HFFc6 (cell line): Measurements from ENCODE around the gene CFAP157. TPM values are rescaled to one million over a fixed set of nuclear protein-coding genes. Genes with fewer than 3 reads are reported as not detected.
A peak's percentile ranks its signal among the peaks of the same experiment; 100 is the strongest.

ENCODE experiments used
- DNase-seq: peaks from one replicate; pipeline ENCODE4 v3.0.0-alpha.2; 2018
- H3K27ac Mint-ChIP-seq: 2 replicates; pipeline ENCODE4 v1.8.0; 2020; ENCODE audit warnings: mild to moderate bottlenecking, mixed read lengths
- H3K27me3 Mint-ChIP-seq: 2 replicates; pipeline ENCODE4 v1.8.0; 2021; ENCODE audit warnings: mild to moderate bottlenecking, moderate library complexity, mixed read lengths; ENCODE audit not compliant: insufficient read depth
- H3K36me3 Mint-ChIP-seq: 2 replicates; pipeline ENCODE4 v1.8.0; 2021; ENCODE audit warnings: low read depth, mixed read lengths
- H3K4me1 Mint-ChIP-seq: 2 replicates; pipeline ENCODE4 v1.8.0; 2020; ENCODE audit warnings: low read depth, mixed read lengths
- H3K4me3 Mint-ChIP-seq: 2 replicates; pipeline ENCODE4 v1.8.0; 2020; ENCODE audit warnings: mild to moderate bottlenecking, moderate library complexity, mixed read lengths
- H3K9me3 Mint-ChIP-seq: 2 replicates; pipeline ENCODE4 v1.8.0; 2020; ENCODE audit warnings: mild to moderate bottlenecking, mixed read lengths
- total RNA-seq, 6 experiments: library from RNA; stranded (reverse); fragmentation: NEBNext Ultra II Directional; extraction: Animal tissue kit (Norgen Biotek cat#: 25700); gene quantifications; 2 replicates in 1 of 6; 3 replicates in 5 of 6; pipeline ENCODE4 v1.2.3, GENCODE V29; 2021
- TF ChIP-seq, protein P1 (sequence below): fragments of 200-600 bp; sonication (generic); IDR thresholded peaks from 2 replicates; pipeline ENCODE4 v1.5.0; 2021; ENCODE audit warnings: antibody characterized with exemption, mild to moderate bottlenecking

Gene CFAP157
- total RNA-seq, 6 experiments from 2014 or later = 0.07 to 0.08 TPM; not detected in 4

DNA sequence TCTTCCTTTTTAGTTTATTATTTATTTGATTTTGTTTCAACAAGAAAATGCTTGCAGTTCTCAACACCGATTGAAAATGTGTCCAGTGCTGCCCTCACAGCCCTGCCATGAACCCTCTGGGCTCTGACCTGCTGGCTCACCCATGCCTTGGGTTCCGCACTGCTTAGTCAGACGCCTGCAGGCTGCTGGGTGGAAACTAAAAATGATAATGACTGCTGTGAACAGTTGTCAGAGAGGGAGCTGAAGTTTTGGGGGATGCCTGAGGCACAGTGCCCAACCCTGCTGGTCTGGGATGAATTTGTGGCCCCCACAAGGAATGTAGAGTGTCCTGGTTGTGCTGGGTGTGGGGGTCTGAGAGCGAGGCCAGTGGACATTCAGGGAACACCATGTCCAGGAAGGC, 22.2 kb upstream of the CFAP157 start:
- peak overlapping the region; percentile 97 for H3K27ac Mint-ChIP-seq
- DNase-seq = peak; percentile 80

DNA sequence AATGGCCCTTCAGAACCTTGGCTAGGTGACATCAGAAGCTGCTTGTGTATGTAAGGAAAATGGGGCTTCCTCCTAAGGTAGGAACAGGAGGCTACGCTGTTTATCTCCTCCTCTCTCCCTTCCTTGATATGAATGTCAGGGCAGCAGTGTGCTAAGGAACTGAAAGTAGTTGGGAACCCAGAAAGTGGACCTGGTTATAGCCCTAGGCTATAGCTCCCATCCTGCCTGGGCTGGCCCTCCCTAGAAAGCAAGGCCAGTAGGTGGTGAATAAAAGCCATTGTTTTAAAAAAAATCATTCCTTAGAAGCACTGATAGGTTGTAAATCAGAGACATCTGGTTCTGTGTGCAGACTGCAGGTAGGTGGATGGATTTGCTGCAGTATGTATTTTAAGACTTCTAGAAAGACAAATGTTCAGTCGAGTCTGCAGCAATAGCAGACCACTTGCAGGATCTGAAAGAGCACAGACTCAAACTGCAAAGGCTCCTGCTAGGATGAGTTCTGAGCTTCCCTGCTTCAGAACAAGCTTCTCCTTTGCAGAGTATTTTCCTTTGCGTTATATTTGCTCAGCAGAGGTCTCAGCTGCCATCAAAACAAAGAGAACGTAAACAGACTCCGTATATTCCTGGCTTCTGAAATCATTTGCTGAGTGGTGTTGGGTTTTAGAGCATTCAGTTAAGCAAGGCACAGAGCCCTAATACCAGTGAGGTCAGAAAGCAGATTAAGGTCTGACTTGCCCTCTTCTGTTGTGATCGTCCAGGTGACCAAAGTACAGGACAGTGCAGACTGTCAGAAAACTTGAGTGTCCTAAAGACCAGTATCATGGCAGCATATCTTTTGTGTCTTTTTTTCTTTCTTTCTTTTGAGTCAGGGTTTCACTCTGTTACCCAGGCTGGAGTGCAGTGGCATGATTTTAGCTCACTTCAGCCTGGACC, 20.1 kb upstream of the CFAP157 start:
- H3K36me3 Mint-ChIP-seq = peaks cover 51% of the 10 kb centered on the region
- H3K4me3 Mint-ChIP-seq = no peak overlapping the region
- no peak for DNase-seq
- no peaks in the 10 kb centered on the region for H3K9me3 Mint-ChIP-seq
- no peak overlapping the region for H3K27ac Mint-ChIP-seq
- TF ChIP-seq, protein P1, sequence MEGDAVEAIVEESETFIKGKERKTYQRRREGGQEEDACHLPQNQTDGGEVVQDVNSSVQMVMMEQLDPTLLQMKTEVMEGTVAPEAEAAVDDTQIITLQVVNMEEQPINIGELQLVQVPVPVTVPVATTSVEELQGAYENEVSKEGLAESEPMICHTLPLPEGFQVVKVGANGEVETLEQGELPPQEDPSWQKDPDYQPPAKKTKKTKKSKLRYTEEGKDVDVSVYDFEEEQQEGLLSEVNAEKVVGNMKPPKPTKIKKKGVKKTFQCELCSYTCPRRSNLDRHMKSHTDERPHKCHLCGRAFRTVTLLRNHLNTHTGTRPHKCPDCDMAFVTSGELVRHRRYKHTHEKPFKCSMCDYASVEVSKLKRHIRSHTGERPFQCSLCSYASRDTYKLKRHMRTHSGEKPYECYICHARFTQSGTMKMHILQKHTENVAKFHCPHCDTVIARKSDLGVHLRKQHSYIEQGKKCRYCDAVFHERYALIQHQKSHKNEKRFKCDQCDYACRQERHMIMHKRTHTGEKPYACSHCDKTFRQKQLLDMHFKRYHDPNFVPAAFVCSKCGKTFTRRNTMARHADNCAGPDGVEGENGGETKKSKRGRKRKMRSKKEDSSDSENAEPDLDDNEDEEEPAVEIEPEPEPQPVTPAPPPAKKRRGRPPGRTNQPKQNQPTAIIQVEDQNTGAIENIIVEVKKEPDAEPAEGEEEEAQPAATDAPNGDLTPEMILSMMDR = no peak
- H3K27me3 Mint-ChIP-seq = peaks cover 3% of the 10 kb centered on the region
- peaks cover 35% of the 10 kb centered on the region for H3K4me1 Mint-ChIP-seq

More for the DNA sequence above, 22.2 kb upstream of the CFAP157 start:
- H3K36me3 Mint-ChIP-seq = peaks cover 45% of the 10 kb centered on the region
- TF ChIP-seq, protein P1 = no peak; the same call in 1 of the 2 replicates
- no peaks in the 10 kb centered on the region for H3K9me3 Mint-ChIP-seq
- H3K27me3 Mint-ChIP-seq = peaks cover 3% of the 10 kb centered on the region
- H3K4me3 Mint-ChIP-seq = peak overlapping the region; percentile 80
- H3K4me1 Mint-ChIP-seq = peaks cover 39% of the 10 kb centered on the region

DNA sequence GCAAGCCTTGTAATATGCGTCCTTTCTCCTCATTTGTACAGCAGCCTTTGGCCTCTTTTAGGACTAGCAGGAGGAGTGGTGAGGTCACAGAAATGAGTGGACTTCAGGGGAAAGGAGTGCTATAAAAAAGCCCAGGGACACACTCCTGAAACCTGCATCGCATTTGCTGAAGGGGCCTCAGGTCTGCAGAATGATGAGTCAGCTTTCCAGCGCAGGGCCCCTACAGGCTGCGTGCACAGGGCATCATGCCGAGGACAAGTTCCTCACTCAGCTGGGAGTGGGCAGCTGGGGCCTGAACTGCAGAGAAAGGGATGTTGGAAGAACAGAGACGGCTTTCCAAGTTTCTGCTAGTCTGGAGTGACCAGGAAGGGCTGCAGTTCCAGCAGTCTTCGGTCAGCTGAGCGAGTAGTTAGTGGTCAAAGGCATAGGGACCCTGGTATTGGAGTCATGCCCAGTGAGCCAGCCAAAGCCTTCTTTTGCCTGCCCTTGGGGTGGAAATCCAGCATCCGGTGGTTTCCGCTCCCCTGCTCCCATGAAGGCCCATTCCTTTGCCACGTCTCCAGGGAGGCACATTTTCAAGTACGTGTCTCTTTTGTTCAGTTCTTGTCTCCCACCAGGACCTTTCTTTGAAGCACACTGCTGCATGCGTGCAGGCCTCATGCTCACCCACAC, 17.3 kb upstream of the CFAP157 start:
- TF ChIP-seq, protein P1 = no peak
- DNase-seq = no peak
- Mint-ChIP-seq H3K36me3 (peaks cover 43% of the 10 kb centered on the region), H3K27me3 (peaks cover 3% of the 10 kb centered on the region), H3K27ac (no peak overlapping the region), H3K4me1 (peaks cover 19% of the 10 kb centered on the region), H3K4me3 (no peak overlapping the region), H3K9me3 (no peaks in the 10 kb centered on the region)

DNA sequence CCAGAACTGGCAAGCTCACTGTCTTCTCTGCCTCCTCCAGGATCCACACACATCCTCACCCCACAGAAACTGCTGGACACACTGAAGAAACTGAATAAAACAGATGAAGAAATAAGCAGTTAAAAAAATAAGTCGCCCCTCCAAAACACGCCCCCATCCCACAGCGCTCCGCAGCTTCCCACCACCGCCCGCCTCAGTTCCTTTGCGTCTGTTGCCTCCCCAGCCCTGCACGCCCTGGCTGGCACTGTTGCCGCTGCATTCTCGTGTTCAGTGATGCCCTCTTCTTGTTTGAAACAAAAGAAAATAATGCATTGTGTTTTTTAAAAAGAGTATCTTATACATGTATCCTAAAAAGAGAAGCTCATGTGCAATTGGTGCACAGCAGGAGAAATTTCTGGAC, 16.1 kb upstream of the CFAP157 start:
- no peaks in the 10 kb centered on the region; the same call in 1 of the 2 replicates for H3K27me3 Mint-ChIP-seq
- DNase-seq = no peak
- peaks cover 21% of the 10 kb centered on the region for H3K4me1 Mint-ChIP-seq
- TF ChIP-seq, protein P1 = no peak
- peaks cover 38% of the 10 kb centered on the region for H3K36me3 Mint-ChIP-seq
- H3K27ac Mint-ChIP-seq = no peak overlapping the region
- no peaks in the 10 kb centered on the region for H3K9me3 Mint-ChIP-seq
- H3K4me3 Mint-ChIP-seq = no peak overlapping the region

DNA sequence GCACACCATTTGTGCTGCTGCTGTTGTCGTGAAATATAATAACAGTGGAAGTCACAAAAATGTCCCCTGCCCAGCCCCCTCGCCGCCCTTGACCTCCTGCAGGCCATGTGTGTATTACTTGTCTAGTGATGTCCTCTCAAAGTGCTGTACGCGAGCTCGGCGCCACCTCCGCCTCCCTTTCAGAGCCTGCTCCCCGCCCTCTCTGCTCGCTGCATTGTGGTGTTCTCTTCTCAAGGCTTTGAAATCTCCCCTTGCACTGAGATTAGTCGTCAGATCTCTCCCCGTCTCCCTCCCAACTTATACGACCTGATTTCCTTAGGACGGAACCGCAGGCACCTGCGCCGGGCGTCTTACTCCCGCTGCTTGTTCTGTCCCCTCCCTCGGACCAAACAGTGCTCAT, 14.7 kb upstream of the CFAP157 start:
- no peak for DNase-seq
- Mint-ChIP-seq H3K27me3 (no peaks in the 10 kb centered on the region; the same call in 1 of the 2 replicates), H3K36me3 (peaks cover 34% of the 10 kb centered on the region), H3K4me3 (no peak overlapping the region), H3K27ac (no peak overlapping the region), H3K9me3 (no peaks in the 10 kb centered on the region), H3K4me1 (peaks cover 16% of the 10 kb centered on the region)
- TF ChIP-seq, protein P1 = no peak
